Measurements from ENCODE around the gene GATC. TPM values are rescaled to one million over a fixed set of nuclear protein-coding genes. Genes with fewer than 3 reads are reported as not detected.

The GATC gene
- total RNA-seq, 4 donors from 2014 or later, result 8.1 to 19.8 (median 14.2) TPM

- Histone ChIP-seq H3K36me3 (no peaks in the 10 kb centered on the region), H3K4me3 (no peak overlapping the region), H3K4me1 (no peaks in the 10 kb centered on the region), H3K27ac (no peak overlapping the region), H3K27me3 (peaks cover 0 to 7% (median 0%) of the 10 kb centered on the region in 4 donors), H3K9me3 (no peaks in the 10 kb centered on the region)
- WGBS, 2 donors, result 58 to 64% methylated on average over 3 of the region's 3 CpGs
- TF ChIP-seq POLR2A (IDR thresholded peaks at IDR 0.05) (no peak), CTCF (IDR thresholded peaks at IDR 0.05) (no peak)
- no peak for DNase-seq
- intact Hi-C loops (cut with DNase I), result no loop called here
Observed at GRCh38 chr12:120403869-120404268, 42.4 kb upstream of the GATC start.

GRCh38 chr12:120404271-120404670 lies 42.0 kb upstream of the GATC start:
- TF ChIP-seq CTCF (IDR thresholded peaks at IDR 0.05), result no peak
- TF ChIP-seq POLR2A (IDR thresholded peaks at IDR 0.05), result no peak
- H3K27me3 ChIP-seq, result peaks cover 0 to 7% (median 0%) of the 10 kb centered on the region in 4 donors
- DNase-seq, result no peak
- no peaks in the 10 kb centered on the region for H3K9me3 ChIP-seq
- H3K4me1 ChIP-seq, result no peaks in the 10 kb centered on the region
- no peak overlapping the region for H3K27ac ChIP-seq
- H3K36me3 ChIP-seq, result no peaks in the 10 kb centered on the region
- H3K4me3 ChIP-seq, result no peak overlapping the region
- intact Hi-C loops (cut with DNase I), result no loop called here
- WGBS, 2 donors, result 56 to 75% methylated on average over 1 of the region's 1 CpG

- no peaks in the 10 kb centered on the region for H3K9me3 ChIP-seq
- no peak overlapping the region for H3K27ac ChIP-seq
- no peaks in the 10 kb centered on the region for H3K36me3 ChIP-seq
- no peak overlapping the region for H3K4me3 ChIP-seq
- WGBS, 2 donors, result 83 to 89% methylated on average over 3 of the region's 3 CpGs
- no peaks in the 10 kb centered on the region for H3K4me1 ChIP-seq
- H3K27me3 ChIP-seq, result peaks cover 0 to 7% (median 0%) of the 10 kb centered on the region in 4 donors
- intact Hi-C loops (cut with DNase I), result no loop called here
- TF ChIP-seq CTCF (IDR thresholded peaks at IDR 0.05), result no peak
- TF ChIP-seq POLR2A (IDR thresholded peaks at IDR 0.05), result no peak
- no peak for DNase-seq
Observed at GRCh38 chr12:120406069-120406468, 40.2 kb upstream of the GATC start.

- TF ChIP-seq CTCF (IDR thresholded peaks at IDR 0.05), result no peak
- no peak for TF ChIP-seq POLR2A (IDR thresholded peaks at IDR 0.05)
- Histone ChIP-seq H3K27ac (no peak overlapping the region), H3K4me1 (no peaks in the 10 kb centered on the region), H3K36me3 (no peaks in the 10 kb centered on the region), H3K4me3 (no peak overlapping the region), H3K27me3 (peaks cover 0 to 7% (median 0%) of the 10 kb centered on the region in 4 donors), H3K9me3 (no peaks in the 10 kb centered on the region)
- WGBS, 2 donors, result 82 to 98% methylated on average over 3 of the region's 3 CpGs
- intact Hi-C loops (cut with DNase I), result no loop called here
- DNase-seq, result no peak
Observed at GRCh38 chr12:120406553-120406952, 39.7 kb upstream of the GATC start.

- 92 to 94% methylated on average over 9 to 10 of the region's 11 CpGs for WGBS, 2 donors
- TF ChIP-seq POLR2A (IDR thresholded peaks at IDR 0.05) (no peak), CTCF (IDR thresholded peaks at IDR 0.05) (no peak)
- no peak overlapping the region for H3K4me3 ChIP-seq
Observed at GRCh38 chr12:120408771-120409170, 37.5 kb upstream of the GATC start.

More at GRCh38 chr12:120408771-120409170, 37.5 kb upstream of the GATC start:
- H3K36me3 ChIP-seq, result no peaks in the 10 kb centered on the region
- H3K27ac ChIP-seq, result no peak overlapping the region
- intact Hi-C loops (cut with DNase I), result no loop called here
- H3K9me3 ChIP-seq, result no peaks in the 10 kb centered on the region
- no peaks in the 10 kb centered on the region for H3K27me3 ChIP-seq
- no peak for DNase-seq
- no peaks in the 10 kb centered on the region for H3K4me1 ChIP-seq

Data from esophagus squamous epithelium (tissue), 5 donors.